Activated CD4-positive, CD25-positive, alpha-beta regulatory T cell (primary cell): ENCODE data around the gene CSNK2B.
A peak's percentile ranks its signal among the peaks of the same experiment; 100 is the strongest.

Experiments
- DNase-seq, 4 experiments: peaks; one replicate each; lab custom pipeline; 2025; lab: John Stamatoyannopoulos, UW

CSNK2B gene

GRCh38 chr6:31636698-31637596 lies 28.9 kb upstream of the CSNK2B start:
- DNase-seq: no peak

GRCh38 chr6:31639043-31639442 lies 26.8 kb upstream of the CSNK2B start:
- no peak for DNase-seq

- DNase-seq: no peak
These were observed 26.4 kb upstream of the CSNK2B start for GRCh38 chr6:31639449-31639861.

- no peak for DNase-seq
These were observed 25.3 kb upstream of the CSNK2B start for GRCh38 chr6:31640612-31641011.

- DNase-seq: no peak
These were observed 24.5 kb upstream of the CSNK2B start for GRCh38 chr6:31641370-31641769.

GRCh38 chr6:31642798-31643570 lies 22.9 kb upstream of the CSNK2B start:
- no peak for DNase-seq

GRCh38 chr6:31643818-31644454 lies 21.9 kb upstream of the CSNK2B start:
- no peak for DNase-seq

GRCh38 chr6:31645325-31645724 lies 20.6 kb upstream of the CSNK2B start:
- no peak for DNase-seq

- DNase-seq: no peak
These were observed 14.2 kb upstream of the CSNK2B start for GRCh38 chr6:31651602-31652191.

GRCh38 chr6:31652925-31653724 lies 12.8 kb upstream of the CSNK2B start:
- DNase-seq: peak in 3 of 4 experiments; percentile 81 to 85 (median 84)

GRCh38 chr6:31654574-31655348 lies 11.1 kb upstream of the CSNK2B start:
- no peak for DNase-seq

GRCh38 chr6:31655349-31656237 lies 10.3 kb upstream of the CSNK2B start, which contains the start of gene APOM:
Gene APOM, plus strand, starts transcription at chr6:31655894. Its CDS starts 73 bp downstream, at chr6:31655967.
- no peak for DNase-seq

GRCh38 chr6:31657406-31658157 lies 8.3 kb upstream of the CSNK2B start:
- no peak for DNase-seq

GRCh38 chr6:31658158-31658688 lies 7.7 kb upstream of the CSNK2B start:
- no peak for DNase-seq

GRCh38 chr6:31658983-31659648 lies 6.8 kb upstream of the CSNK2B start:
- no peak for DNase-seq

GRCh38 chr6:31659649-31660380 lies 6.1 kb upstream of the CSNK2B start:
- DNase-seq: no peak
